HepG2 (cell line): Measurements from ENCODE around the gene STIM2. TPM values are rescaled to one million over a fixed set of nuclear protein-coding genes. Genes with fewer than 3 reads are reported as not detected.

Experiments
- CEBPG ChIP-seq: IDR thresholded peaks from 2 replicates; pipeline ENCODE4 v1.6.1; 2016
- ERF ChIP-seq: IDR thresholded peaks from 2 replicates; pipeline ENCODE4 v1.6.1; 2018; ENCODE audit warnings: missing biosample characterization, missing genetic modification reagents
- GTF3A ChIP-seq: sonication (generic); formaldehyde crosslinking; conservative IDR thresholded peaks from 2 replicates; pipeline ENCODE4 v1.4.0; 2020; ENCODE audit warnings: mild to moderate bottlenecking, missing genetic modification reagents
- HOXD1 ChIP-seq: sonication (generic); formaldehyde crosslinking; IDR thresholded peaks from 2 replicates; pipeline ENCODE4 v1.5.0; 2020; ENCODE audit warnings: missing genetic modification reagents
- MED8 ChIP-seq: sonication (generic); formaldehyde crosslinking; IDR thresholded peaks from 2 replicates; pipeline ENCODE4 v1.8.1; 2023; ENCODE audit warnings: mild to moderate bottlenecking, missing genetic modification reagents; ENCODE audit not compliant: insufficient replicate concordance
- SP2 ChIP-seq: sonication (generic); formaldehyde crosslinking; IDR thresholded peaks from 2 replicates; pipeline ENCODE4 v1.5.1; 2020; ENCODE audit warnings: mild to moderate bottlenecking, missing genetic modification reagents
- ZNF33A ChIP-seq: sonication (generic); formaldehyde crosslinking; IDR thresholded peaks from 2 replicates; pipeline ENCODE4 v1.5.1; 2020; ENCODE audit warnings: missing genetic modification reagents, mild to moderate bottlenecking, moderate library complexity, borderline replicate concordance
- ZNF674 ChIP-seq: sonication (generic); formaldehyde crosslinking; IDR thresholded peaks from 2 replicates; pipeline ENCODE4 v1.5.0; 2020; ENCODE audit warnings: low read depth, mild to moderate bottlenecking, missing genetic modification reagents
- polyA plus RNA-seq, 8 experiments: library from polyadenylated mRNA; depleted of rRNA in 3 of 8; stranded (reverse) in 7 of 8; unstranded in 1 of 8; fragments of >200 nt; fragmentation: Illumina TruSeq in 4 of 8; extraction: Trizol in 4 of 8; gene quantifications; 2 replicates each; pipeline versions ENCODE4 v1.2.1 to v1.2.3, GENCODE V29; 2011 to 2016; ENCODE audit warnings: low read depth in 4 of 8, missing spikeins in 1 of 8, mixed read lengths in 1 of 8; ENCODE audit not compliant: insufficient read depth in 1 of 8
- total RNA-seq, 5 experiments: library from RNA; depleted of rRNA; stranded (reverse); fragments of >200 nt; fragmentation: Illumina TruSeq; extraction: Trizol; gene quantifications; 2 replicates each; pipeline ENCODE4 v1.2.3, GENCODE V29; 2016; ENCODE audit warnings: low read depth in 1 of 5
- TF ChIP-seq, protein P1 (sequence below): sonication (generic); formaldehyde crosslinking; IDR thresholded peaks from 2 replicates; pipeline ENCODE4 v1.5.1; 2020; ENCODE audit warnings: missing genetic modification reagents, mild to moderate bottlenecking, borderline replicate concordance
- TF ChIP-seq, protein P2 (sequence below): sonication (generic); formaldehyde crosslinking; IDR thresholded peaks from 2 replicates; pipeline ENCODE4 v1.5.0; 2020; ENCODE audit warnings: missing genetic modification reagents
- TF ChIP-seq, protein P3 (sequence below): sonication (generic); formaldehyde crosslinking; IDR thresholded peaks from 2 replicates; pipeline ENCODE4 v1.4.0; 2020; ENCODE audit warnings: missing genetic modification reagents
- TF ChIP-seq, protein P4 (sequence below): sonication (generic); formaldehyde crosslinking; IDR thresholded peaks from 2 replicates; pipeline ENCODE4 v1.4.0; 2020; ENCODE audit warnings: missing genetic modification reagents, mild to moderate bottlenecking, borderline replicate concordance
- TF ChIP-seq, protein P5 (sequence below): sonication (generic); formaldehyde crosslinking; IDR thresholded peaks from 2 replicates; pipeline ENCODE4 v1.8.0; 2023; ENCODE audit warnings: mild to moderate bottlenecking, missing genetic modification reagents
- TF ChIP-seq, protein P6 (sequence below): sonication (generic); formaldehyde crosslinking; IDR thresholded peaks from 2 replicates; pipeline ENCODE4 v1.5.0; 2020; ENCODE audit warnings: missing genetic modification reagents, mild to moderate bottlenecking, borderline replicate concordance
- TF ChIP-seq, protein P7 (sequence below): IDR thresholded peaks from 2 replicates; pipeline ENCODE4 v1.6.1; 2018; ENCODE audit warnings: missing genetic modification reagents
- TF ChIP-seq, protein P8 (sequence below): sonication (generic); formaldehyde crosslinking; IDR thresholded peaks from 2 replicates; pipeline ENCODE4 v1.5.1; 2020; ENCODE audit warnings: missing genetic modification reagents, mild to moderate bottlenecking, borderline replicate concordance

Gene STIM2
- total and polyA plus RNA-seq, 2 of the 13 experiments (the other 11 are each of a cell fraction or from before 2014, with no cell fraction given), result 19.3 to 19.4 TPM

DNA sequence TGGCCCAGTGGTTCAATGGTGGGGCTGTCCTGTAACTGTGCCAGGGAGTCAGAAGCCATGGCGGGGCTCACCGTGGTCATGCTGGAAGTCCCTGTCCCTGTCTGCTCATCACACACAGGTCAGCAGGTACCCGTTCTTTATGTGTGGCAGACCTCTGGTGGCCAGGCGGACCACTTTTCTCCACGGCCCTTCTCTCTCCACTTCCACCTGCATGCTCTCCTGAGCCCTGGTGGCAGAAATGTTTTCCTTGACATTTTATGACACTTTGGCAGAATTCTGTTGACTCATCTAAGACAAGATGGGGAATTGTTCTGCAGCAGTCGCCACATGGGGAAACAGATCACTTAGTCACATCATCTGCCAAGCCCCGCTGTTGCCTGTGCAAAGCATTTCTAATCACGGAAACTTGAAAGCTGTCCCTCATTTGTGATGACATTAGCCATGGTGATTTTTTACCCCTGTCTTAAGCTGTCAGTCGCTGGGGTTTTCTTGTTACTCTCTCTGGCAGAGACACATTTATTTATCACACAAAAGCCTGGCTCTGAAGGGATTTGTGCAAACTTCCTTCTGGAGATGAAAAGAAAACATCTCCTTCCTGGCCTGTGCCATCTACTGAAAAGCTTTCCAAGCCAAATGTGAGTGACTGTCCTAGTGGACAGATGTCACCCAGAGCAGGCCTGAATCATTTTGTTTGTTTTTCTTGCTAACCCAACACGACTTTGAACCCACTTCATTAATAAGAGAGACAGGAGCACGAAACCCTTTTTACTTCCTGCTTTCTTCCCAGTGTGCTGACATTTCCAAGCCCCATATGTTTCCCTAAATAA is 38.8 kb upstream of the STIM2 start (continued):
- TF ChIP-seq, protein P1, sequence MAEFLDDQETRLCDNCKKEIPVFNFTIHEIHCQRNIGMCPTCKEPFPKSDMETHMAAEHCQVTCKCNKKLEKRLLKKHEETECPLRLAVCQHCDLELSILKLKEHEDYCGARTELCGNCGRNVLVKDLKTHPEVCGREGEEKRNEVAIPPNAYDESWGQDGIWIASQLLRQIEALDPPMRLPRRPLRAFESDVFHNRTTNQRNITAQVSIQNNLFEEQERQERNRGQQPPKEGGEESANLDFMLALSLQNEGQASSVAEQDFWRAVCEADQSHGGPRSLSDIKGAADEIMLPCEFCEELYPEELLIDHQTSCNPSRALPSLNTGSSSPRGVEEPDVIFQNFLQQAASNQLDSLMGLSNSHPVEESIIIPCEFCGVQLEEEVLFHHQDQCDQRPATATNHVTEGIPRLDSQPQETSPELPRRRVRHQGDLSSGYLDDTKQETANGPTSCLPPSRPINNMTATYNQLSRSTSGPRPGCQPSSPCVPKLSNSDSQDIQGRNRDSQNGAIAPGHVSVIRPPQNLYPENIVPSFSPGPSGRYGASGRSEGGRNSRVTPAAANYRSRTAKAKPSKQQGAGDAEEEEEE (CRISPR knock-in tag), result no peak
- TF ChIP-seq, protein P2, sequence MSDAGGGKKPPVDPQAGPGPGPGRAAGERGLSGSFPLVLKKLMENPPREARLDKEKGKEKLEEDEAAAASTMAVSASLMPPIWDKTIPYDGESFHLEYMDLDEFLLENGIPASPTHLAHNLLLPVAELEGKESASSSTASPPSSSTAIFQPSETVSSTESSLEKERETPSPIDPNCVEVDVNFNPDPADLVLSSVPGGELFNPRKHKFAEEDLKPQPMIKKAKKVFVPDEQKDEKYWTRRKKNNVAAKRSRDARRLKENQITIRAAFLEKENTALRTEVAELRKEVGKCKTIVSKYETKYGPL (CRISPR knock-in tag), result no peak
- TF ChIP-seq, protein P3, sequence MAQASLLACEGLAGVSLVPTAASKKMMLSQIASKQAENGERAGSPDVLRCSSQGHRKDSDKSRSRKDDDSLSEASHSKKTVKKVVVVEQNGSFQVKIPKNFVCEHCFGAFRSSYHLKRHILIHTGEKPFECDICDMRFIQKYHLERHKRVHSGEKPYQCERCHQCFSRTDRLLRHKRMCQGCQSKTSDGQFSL (CRISPR knock-in tag), result no peak
- TF ChIP-seq GTF3A (CRISPR knock-in tag) (0 out of 2 replicates have a peak, but pooled peaks have one; percentile 60), MED8 (CRISPR knock-in tag) (no peak), ERF (CRISPR knock-in tag) (peak; percentile 36), ZNF674 (no peak), ZNF33A (CRISPR knock-in tag) (no peak), HOXD1 (no peak; the same call in 1 of the 2 replicates), CEBPG (peak; percentile 5; the same call in 1 of the 2 replicates), SP2 (CRISPR knock-in tag) (no peak)
- TF ChIP-seq, protein P4, sequence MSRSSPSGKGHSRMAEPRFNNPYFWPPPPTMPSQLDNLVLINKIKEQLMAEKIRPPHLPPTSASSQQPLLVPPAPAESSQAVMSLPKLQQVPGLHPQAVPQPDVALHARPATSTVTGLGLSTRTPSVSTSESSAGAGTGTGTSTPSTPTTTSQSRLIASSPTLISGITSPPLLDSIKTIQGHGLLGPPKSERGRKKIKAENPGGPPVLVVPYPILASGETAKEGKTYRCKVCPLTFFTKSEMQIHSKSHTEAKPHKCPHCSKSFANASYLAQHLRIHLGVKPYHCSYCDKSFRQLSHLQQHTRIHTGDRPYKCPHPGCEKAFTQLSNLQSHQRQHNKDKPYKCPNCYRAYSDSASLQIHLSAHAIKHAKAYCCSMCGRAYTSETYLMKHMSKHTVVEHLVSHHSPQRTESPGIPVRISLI (CRISPR knock-in tag), result no peak
- TF ChIP-seq, protein P5, sequence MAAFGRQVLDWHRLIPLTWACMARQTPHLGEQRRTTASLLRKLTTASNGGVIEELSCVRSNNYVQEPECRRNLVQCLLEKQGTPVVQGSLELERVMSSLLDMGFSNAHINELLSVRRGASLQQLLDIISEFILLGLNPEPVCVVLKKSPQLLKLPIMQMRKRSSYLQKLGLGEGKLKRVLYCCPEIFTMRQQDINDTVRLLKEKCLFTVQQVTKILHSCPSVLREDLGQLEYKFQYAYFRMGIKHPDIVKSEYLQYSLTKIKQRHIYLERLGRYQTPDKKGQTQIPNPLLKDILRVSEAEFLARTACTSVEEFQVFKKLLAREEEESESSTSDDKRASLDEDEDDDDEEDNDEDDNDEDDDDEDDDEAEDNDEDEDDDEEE (CRISPR knock-in tag), result no peak
- TF ChIP-seq, protein P6, sequence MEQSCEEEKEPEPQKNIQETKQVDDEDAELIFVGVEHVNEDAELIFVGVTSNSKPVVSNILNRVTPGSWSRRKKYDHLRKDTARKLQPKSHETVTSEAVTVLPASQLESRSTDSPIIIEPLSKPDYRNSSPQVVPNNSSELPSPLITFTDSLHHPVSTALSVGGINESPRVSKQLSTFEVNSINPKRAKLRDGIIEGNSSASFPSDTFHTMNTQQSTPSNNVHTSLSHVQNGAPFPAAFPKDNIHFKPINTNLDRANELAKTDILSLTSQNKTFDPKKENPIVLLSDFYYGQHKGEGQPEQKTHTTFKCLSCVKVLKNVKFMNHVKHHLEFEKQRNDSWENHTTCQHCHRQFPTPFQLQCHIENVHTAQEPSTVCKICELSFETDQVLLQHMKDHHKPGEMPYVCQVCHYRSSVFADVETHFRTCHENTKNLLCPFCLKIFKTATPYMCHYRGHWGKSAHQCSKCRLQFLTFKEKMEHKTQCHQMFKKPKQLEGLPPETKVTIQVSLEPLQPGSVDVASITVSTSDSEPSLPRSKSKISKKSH (CRISPR knock-in tag), result no peak
- TF ChIP-seq, protein P7, sequence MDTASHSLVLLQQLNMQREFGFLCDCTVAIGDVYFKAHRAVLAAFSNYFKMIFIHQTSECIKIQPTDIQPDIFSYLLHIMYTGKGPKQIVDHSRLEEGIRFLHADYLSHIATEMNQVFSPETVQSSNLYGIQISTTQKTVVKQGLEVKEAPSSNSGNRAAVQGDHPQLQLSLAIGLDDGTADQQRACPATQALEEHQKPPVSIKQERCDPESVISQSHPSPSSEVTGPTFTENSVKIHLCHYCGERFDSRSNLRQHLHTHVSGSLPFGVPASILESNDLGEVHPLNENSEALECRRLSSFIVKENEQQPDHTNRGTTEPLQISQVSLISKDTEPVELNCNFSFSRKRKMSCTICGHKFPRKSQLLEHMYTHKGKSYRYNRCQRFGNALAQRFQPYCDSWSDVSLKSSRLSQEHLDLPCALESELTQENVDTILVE (CRISPR knock-in tag), result peak; percentile 13; the same call in 1 of the 2 replicates
- TF ChIP-seq, protein P8, sequence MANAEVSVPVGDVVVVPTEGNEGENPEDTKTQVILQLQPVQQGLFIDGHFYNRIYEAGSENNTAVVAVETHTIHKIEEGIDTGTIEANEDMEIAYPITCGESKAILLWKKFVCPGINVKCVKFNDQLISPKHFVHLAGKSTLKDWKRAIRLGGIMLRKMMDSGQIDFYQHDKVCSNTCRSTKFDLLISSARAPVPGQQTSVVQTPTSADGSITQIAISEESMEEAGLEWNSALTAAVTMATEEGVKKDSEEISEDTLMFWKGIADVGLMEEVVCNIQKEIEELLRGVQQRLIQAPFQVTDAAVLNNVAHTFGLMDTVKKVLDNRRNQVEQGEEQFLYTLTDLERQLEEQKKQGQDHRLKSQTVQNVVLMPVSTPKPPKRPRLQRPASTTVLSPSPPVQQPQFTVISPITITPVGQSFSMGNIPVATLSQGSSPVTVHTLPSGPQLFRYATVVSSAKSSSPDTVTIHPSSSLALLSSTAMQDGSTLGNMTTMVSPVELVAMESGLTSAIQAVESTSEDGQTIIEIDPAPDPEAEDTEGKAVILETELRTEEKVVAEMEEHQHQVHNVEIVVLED (CRISPR knock-in tag), result peak; percentile 16; the same call in 1 of the 2 replicates
